GM23338 (cell line): ENCODE results near the gene BANK1. TPM values are rescaled to one million over a fixed set of nuclear protein-coding genes. Genes with fewer than 3 reads are reported as not detected.

Experiments
- ATAC-seq: fragments of 200-7000 bp; cut with Tn5 transposase; 3 replicates; pipeline ENCODE4 v1.9.1; 2020
- DNase-seq: peaks from one replicate; pipeline ENCODE4 v3.0.0-alpha.2; 2015; ENCODE audit warnings: low spot score
- H2AFZ ChIP-seq: fragments of 200-600 bp; sonication (generic); 2 replicates; pipeline ENCODE4 v1.8.0; 2016; ENCODE audit warnings: antibody characterized with exemption, mild to moderate bottlenecking, moderate library complexity
- H3F3A ChIP-seq: fragments of 200-600 bp; sonication (generic); replicated peaks from 2 replicates; pipeline ENCODE4 v1.8.0; 2017; ENCODE audit warnings: antibody characterized with exemption, mixed run types, low read depth
- H3K27ac ChIP-seq: fragments of 200-600 bp; sonication (generic); 2 replicates; pipeline ENCODE4 v1.6.1; 2016; ENCODE audit warnings: low read depth
- H3K27me3 ChIP-seq: fragments of 200-600 bp; sonication (generic); 2 replicates; pipeline ENCODE4 v1.8.0; 2016; ENCODE audit warnings: mild to moderate bottlenecking, mixed run types, moderate library complexity; ENCODE audit not compliant: insufficient read depth
- H3K36me3 ChIP-seq: fragments of 200-600 bp; sonication (generic); 2 replicates; pipeline ENCODE4 v1.8.0; 2016; ENCODE audit warnings: mild to moderate bottlenecking; ENCODE audit not compliant: insufficient read depth
- H3K4me1 ChIP-seq: fragments of 200-600 bp; sonication (generic); 2 replicates; pipeline ENCODE4 v1.8.0; 2016; ENCODE audit warnings: mild to moderate bottlenecking, moderate library complexity; ENCODE audit not compliant: insufficient read depth
- H3K4me2 ChIP-seq: fragments of 200-600 bp; sonication (generic); 2 replicates; pipeline ENCODE4 v1.7.1; 2017; ENCODE audit warnings: mixed run types
- H3K4me3 ChIP-seq: fragments of 200-600 bp; sonication (generic); 2 replicates; pipeline ENCODE4 v1.6.1; 2016; ENCODE audit warnings: mixed run types
- H3K79me2 ChIP-seq: fragments of 200-600 bp; sonication (generic); replicated peaks from 2 replicates; pipeline ENCODE4 v1.8.0; 2017; ENCODE audit warnings: mild to moderate bottlenecking; ENCODE audit not compliant: insufficient read depth
- H3K9me2 ChIP-seq: fragments of 200-600 bp; sonication (generic); 2 replicates; pipeline ENCODE4 v1.8.0; 2017; ENCODE audit not compliant: insufficient read depth
- H4K20me1 ChIP-seq: fragments of 200-600 bp; sonication (generic); replicated peaks from 2 replicates; pipeline ENCODE4 v1.8.0; 2017; ENCODE audit warnings: mild to moderate bottlenecking; ENCODE audit not compliant: insufficient read depth
- H3K27ac Mint-ChIP-seq: 2 replicates; pipeline ENCODE4 v1.8.0; 2020; ENCODE audit warnings: inconsistent platforms, mild to moderate bottlenecking, moderate library complexity, mixed read lengths
- H3K27me3 Mint-ChIP-seq: 3 replicates; pipeline ENCODE4 v1.8.0; 2022; ENCODE audit warnings: low read depth, mild to moderate bottlenecking, moderate library complexity, mixed read lengths, inconsistent platforms; ENCODE audit not compliant: insufficient read depth, poor library complexity
- H3K36me3 Mint-ChIP-seq: 3 replicates; pipeline ENCODE4 v1.8.0; 2021; ENCODE audit warnings: low read depth, mild to moderate bottlenecking, inconsistent platforms, moderate library complexity, mixed read lengths
- H3K4me1 Mint-ChIP-seq: 3 replicates; pipeline ENCODE4 v1.8.0; 2020; ENCODE audit warnings: mild to moderate bottlenecking, inconsistent platforms, mixed read lengths
- H3K4me3 Mint-ChIP-seq: 3 replicates; pipeline ENCODE4 v1.8.0; 2021; ENCODE audit warnings: moderate library complexity, mild to moderate bottlenecking, inconsistent platforms, mixed read lengths
- H3K9me3 Mint-ChIP-seq: 3 replicates; pipeline ENCODE4 v1.8.0; 2020; ENCODE audit warnings: moderate library complexity, mild to moderate bottlenecking, inconsistent platforms, mixed read lengths
- CTCF ChIP-seq, 2 experiments: fragments of 200-600 bp in 1 of 2; sonication (generic) in 1 of 2; conservative IDR thresholded peaks; 2 replicates each; pipeline versions ENCODE4 v1.5.1 to v1.6.1; 2016 to 2017; ENCODE audit warnings: antibody characterized with exemption in 2 of 2, low read depth in 2 of 2, mild to moderate bottlenecking in 2 of 2, moderate library complexity in 1 of 2
- EZH2 ChIP-seq: fragments of 200-600 bp; sonication (generic); IDR thresholded peaks from one replicate; pipeline ENCODE4 v1.8.0; 2017; ENCODE audit warnings: antibody characterized with exemption, mild to moderate bottlenecking, low read depth; ENCODE audit not compliant: unreplicated experiment
- EZH2phosphoT487 ChIP-seq: fragments of 200-600 bp; sonication (generic); IDR thresholded peaks from one replicate; pipeline ENCODE4 v1.8.1; 2018; ENCODE audit warnings: antibody characterized with exemption; ENCODE audit not compliant: unreplicated experiment
- JUNB ChIP-seq: IDR thresholded peaks from one replicate; pipeline ENCODE4 v1.6.1; 2016; ENCODE audit warnings: antibody characterized with exemption; ENCODE audit not compliant: unreplicated experiment
- POLR2AphosphoS5 ChIP-seq: IDR thresholded peaks from 2 replicates; pipeline ENCODE4 v1.6.1; 2016; ENCODE audit warnings: antibody characterized with exemption, low read depth
- REST ChIP-seq: IDR thresholded peaks from one replicate; pipeline ENCODE4 v1.6.1; 2018; ENCODE audit warnings: antibody characterized with exemption; ENCODE audit not compliant: unreplicated experiment
- STAT1 ChIP-seq: IDR thresholded peaks from one replicate; pipeline ENCODE4 v1.6.1; 2016; ENCODE audit warnings: antibody characterized with exemption; ENCODE audit not compliant: unreplicated experiment
- ZNF114 ChIP-seq: fragments of 250-450 bp; sonication (Bioruptor Pico); IDR thresholded peaks from 2 replicates; pipeline ENCODE4 v1.5.0; 2020; ENCODE audit warnings: mild to moderate bottlenecking, moderate library complexity
- ZNF462 ChIP-seq: fragments of 250-450 bp; sonication (Bioruptor Pico); IDR thresholded peaks from 2 replicates; pipeline ENCODE4 v1.5.0; 2020; ENCODE audit warnings: mild to moderate bottlenecking, moderate library complexity
- polyA plus RNA-seq: library from polyadenylated mRNA; unstranded; fragments of >200 nt; fragmentation: Nextera tagmentation; extraction: Ambion mirVana; gene quantifications from 2 replicates; pipeline ENCODE4 v1.2.1, GENCODE V29; 2016
- total RNA-seq: library from RNA; depleted of rRNA; stranded (reverse); fragments of >200 nt; shearing (Covaris generic); gene quantifications from 2 replicates; pipeline ENCODE4 v1.2.3, GENCODE V29; 2014

Gene BANK1
- total and polyA plus RNA-seq, 2 experiments from 2014 or later = 0.86 to 0.87 TPM

DNA sequence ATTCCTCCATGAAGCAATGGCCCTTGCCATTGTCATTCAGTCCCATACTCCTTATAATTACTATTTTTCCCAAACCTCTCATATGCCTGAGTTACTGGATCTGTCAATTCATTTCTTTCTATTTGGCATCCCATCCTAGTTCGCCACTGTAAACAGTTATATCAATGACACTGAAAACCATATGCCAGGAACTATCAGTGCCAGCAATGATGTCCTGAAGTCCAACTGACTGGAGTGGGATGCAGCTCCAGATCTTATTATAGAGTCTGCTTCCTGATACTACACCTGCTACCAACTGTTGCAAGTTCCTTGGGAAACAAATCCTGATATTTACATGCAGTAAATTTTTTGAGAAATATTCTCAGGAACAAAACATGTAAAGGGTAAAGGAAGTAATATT is 27.0 kb upstream of the BANK1 start (continued):
- TF ChIP-seq ZNF462 (no peak), POLR2AphosphoS5 (no peak), EZH2 (no peak)

- H3K36me3 Mint-ChIP-seq = no peaks in the 10 kb centered on the region
- H3K27me3 Mint-ChIP-seq = peaks cover 1% of the 10 kb centered on the region
- no peaks in the 10 kb centered on the region for H3F3A ChIP-seq
- H4K20me1 ChIP-seq = no peaks in the 10 kb centered on the region
- H3K4me1 ChIP-seq = no peaks in the 10 kb centered on the region
- peaks cover 18% of the 10 kb centered on the region for H3K9me2 ChIP-seq
- no peaks in the 10 kb centered on the region for H3K79me2 ChIP-seq
- H3K27me3 ChIP-seq = no peaks in the 10 kb centered on the region
- H3K4me3 Mint-ChIP-seq = no peak overlapping the region
- H2AFZ ChIP-seq = no peak overlapping the region
- ATAC-seq (no peak), DNase-seq (no peak)
- no peaks in the 10 kb centered on the region for H3K4me1 Mint-ChIP-seq
- H3K27ac Mint-ChIP-seq = no peak overlapping the region
- peaks cover 3% of the 10 kb centered on the region; the same call in 1 of the 3 replicates for H3K9me3 Mint-ChIP-seq
- H3K36me3 ChIP-seq = no peaks in the 10 kb centered on the region
- H3K4me2 ChIP-seq = no peak overlapping the region
- H3K4me3 ChIP-seq = no peak overlapping the region
- H3K27ac ChIP-seq = no peak overlapping the region
- no peak for TF ChIP-seq POLR2AphosphoS5
- TF ChIP-seq CTCF (conservative IDR thresholded peaks at IDR 0.05; ENCODE audit: low read depth in 2 of 2) = no peak
- no peak for TF ChIP-seq EZH2phosphoT487
- no peak for TF ChIP-seq STAT1
- TF ChIP-seq REST = no peak
- TF ChIP-seq ZNF114 (CRISPR knock-in tag) = no peak
- TF ChIP-seq JUNB = no peak
Observed at GRCh38 chr4:101774807-101775206, 15.7 kb upstream of the BANK1 start.
